H9 (cell line): ENCODE measurements around the gene ARHGEF5. TPM values are rescaled to one million over a fixed set of nuclear protein-coding genes. Genes with fewer than 3 reads are reported as not detected.
"Not testable (repeated sequence)": the region's sequence is repeated elsewhere in the genome, so short reads cannot be mapped to it uniquely, and the experiment has no call there.

Source experiments
- DNase-seq: peaks from one replicate; pipeline ENCODE4 v3.0.0-alpha.2; 2017
- H2AFZ ChIP-seq: one replicate; pipeline ENCODE4 v1.6.1; 2013; ENCODE audit warnings: mild to moderate bottlenecking, low read length, control low read depth, moderate library complexity
- H2AK5ac ChIP-seq: 2 replicates; pipeline ENCODE4 v1.6.1; 2013; ENCODE audit warnings: low read length, control low read depth, mixed read lengths; ENCODE audit not compliant: insufficient read length
- H2BK120ac ChIP-seq: one replicate; pipeline ENCODE4 v1.6.1; 2013; ENCODE audit warnings: low read depth, mild to moderate bottlenecking, low read length, control low read depth, inconsistent platforms; ENCODE audit not compliant: poor library complexity, severe bottlenecking
- H2BK12ac ChIP-seq: 2 replicates; pipeline ENCODE4 v1.6.1; 2013; ENCODE audit warnings: low read length, control low read depth, mixed read lengths, low read depth; ENCODE audit not compliant: insufficient read length
- H2BK15ac ChIP-seq: 2 replicates; pipeline ENCODE4 v1.6.1; 2013; ENCODE audit warnings: low read depth, low read length, control low read depth
- H2BK20ac ChIP-seq: one replicate; pipeline ENCODE4 v1.6.1; 2013; ENCODE audit warnings: low read depth, mild to moderate bottlenecking, low read length, control low read depth, inconsistent platforms; ENCODE audit not compliant: poor library complexity, severe bottlenecking
- H2BK5ac ChIP-seq: 2 replicates; pipeline ENCODE4 v1.6.1; 2013; ENCODE audit warnings: low read length, control low read depth, mixed read lengths; ENCODE audit not compliant: insufficient read length
- H3K14ac ChIP-seq: 2 replicates; pipeline ENCODE4 v1.6.1; 2013; ENCODE audit warnings: low read length, control low read depth; ENCODE audit not compliant: insufficient read depth
- H3K18ac ChIP-seq: 2 replicates; pipeline ENCODE4 v1.6.1; 2013; ENCODE audit warnings: low read depth, mild to moderate bottlenecking, mixed read lengths, low read length, control low read depth; ENCODE audit not compliant: insufficient read length
- H3K23ac ChIP-seq: 2 replicates; pipeline ENCODE4 v1.6.1; 2013; ENCODE audit warnings: low read length, control low read depth, mixed read lengths, low read depth; ENCODE audit not compliant: insufficient read length
- H3K23me2 ChIP-seq: 2 replicates; pipeline ENCODE4 v1.6.1; 2013; ENCODE audit warnings: low read depth, mild to moderate bottlenecking, mixed read lengths, low read length, control low read depth; ENCODE audit not compliant: insufficient read length, poor library complexity, severe bottlenecking
- H3K27ac ChIP-seq: 2 replicates; pipeline ENCODE4 v1.5.1; 2013; ENCODE audit warnings: low read length, control low read depth, mixed read lengths, low read depth; ENCODE audit not compliant: insufficient read length
- H3K27me3 ChIP-seq: 2 replicates; pipeline ENCODE4 v1.6.1; 2013; ENCODE audit warnings: low read length, control low read depth, inconsistent platforms; ENCODE audit not compliant: insufficient read depth
- H3K4ac ChIP-seq: 2 replicates; pipeline ENCODE4 v1.6.1; 2013; ENCODE audit warnings: low read depth, mild to moderate bottlenecking, control low read depth, inconsistent platforms, low read length, moderate library complexity
- H3K4me1 ChIP-seq: 2 replicates; pipeline ENCODE4 v1.6.1; 2013; ENCODE audit warnings: low read length, control low read depth, inconsistent platforms; ENCODE audit not compliant: insufficient read depth
- H3K4me2 ChIP-seq: 2 replicates; pipeline ENCODE4 v1.6.1; 2013; ENCODE audit warnings: low read length, control low read depth, mixed read lengths; ENCODE audit not compliant: insufficient read length, insufficient read depth
- H3K56ac ChIP-seq: 2 replicates; pipeline ENCODE4 v1.6.1; 2013; ENCODE audit warnings: low read depth, mild to moderate bottlenecking, mixed read lengths, low read length, control low read depth; ENCODE audit not compliant: insufficient read length
- H3K79me1 ChIP-seq: 2 replicates; pipeline ENCODE4 v1.6.1; 2013; ENCODE audit warnings: low read depth, mild to moderate bottlenecking, moderate library complexity, low read length, control low read depth, inconsistent platforms; ENCODE audit not compliant: insufficient read depth, poor library complexity, severe bottlenecking
- H3K79me2 ChIP-seq: 2 replicates; pipeline ENCODE4 v1.6.1; 2013; ENCODE audit warnings: low read length, control low read depth, inconsistent platforms; ENCODE audit not compliant: insufficient read depth
- H3K9ac ChIP-seq: 2 replicates; pipeline ENCODE4 v1.6.1; 2013; ENCODE audit warnings: low read length, control low read depth, mixed read lengths; ENCODE audit not compliant: insufficient read length; ENCODE audit errors: extremely low read depth
- H3K9me3 ChIP-seq: one replicate; pipeline ENCODE4 v1.6.1; 2013; ENCODE audit warnings: low read depth, low read length, inconsistent platforms; ENCODE audit not compliant: control insufficient read depth
- H3T11ph ChIP-seq: one replicate; pipeline ENCODE4 v1.6.1; 2013; ENCODE audit warnings: mild to moderate bottlenecking, low read length, control low read depth, inconsistent platforms
- H4K20me1 ChIP-seq: one replicate; pipeline ENCODE4 v1.6.1; 2013; ENCODE audit not compliant: control insufficient read depth, insufficient read length, insufficient read depth
- H4K5ac ChIP-seq: 2 replicates; pipeline ENCODE4 v1.6.1; 2013; ENCODE audit warnings: low read depth, mild to moderate bottlenecking, mixed read lengths, low read length, control low read depth; ENCODE audit not compliant: insufficient read length
- H4K8ac ChIP-seq: replicated peaks from 2 replicates; pipeline ENCODE4 v1.6.1; 2013; ENCODE audit warnings: low read length, control low read depth, mixed read lengths, low read depth; ENCODE audit not compliant: insufficient read length
- H4K91ac ChIP-seq: 2 replicates; pipeline ENCODE4 v1.6.1; 2013; ENCODE audit warnings: low read depth, mild to moderate bottlenecking, moderate library complexity, mixed read lengths, low read length, control low read depth; ENCODE audit not compliant: insufficient read length
- H3K27ac Mint-ChIP-seq, 3 experiments: 2 replicates in 2 of 3; 3 replicates in 1 of 3; pipeline ENCODE4 v1.8.0; 2020 to 2021; ENCODE audit warnings: mixed read lengths in 3 of 3, mild to moderate bottlenecking in 1 of 3, moderate library complexity in 1 of 3
- H3K27me3 Mint-ChIP-seq: 2 replicates; pipeline ENCODE4 v1.8.0; 2021; ENCODE audit warnings: low read depth, mild to moderate bottlenecking, moderate library complexity, mixed read lengths
- H3K36me3 Mint-ChIP-seq, 3 experiments: 2 replicates in 2 of 3; 3 replicates in 1 of 3; pipeline ENCODE4 v1.8.0; 2020 to 2021; ENCODE audit warnings: low read depth in 3 of 3, mixed read lengths in 3 of 3; ENCODE audit not compliant: insufficient read depth in 1 of 3
- H3K4me1 Mint-ChIP-seq, 2 experiments: 2 replicates each; pipeline ENCODE4 v1.8.0; 2020; ENCODE audit warnings: mixed read lengths in 2 of 2
- H3K4me3 Mint-ChIP-seq, 2 experiments: 2 replicates in 1 of 2; 3 replicates in 1 of 2; pipeline ENCODE4 v1.8.0; 2020 to 2021; ENCODE audit warnings: mild to moderate bottlenecking in 2 of 2, mixed read lengths in 2 of 2, moderate library complexity in 1 of 2
- H3K9me3 Mint-ChIP-seq, 2 experiments: 2 replicates in 1 of 2; 3 replicates in 1 of 2; pipeline ENCODE4 v1.8.0; 2020; ENCODE audit warnings: mild to moderate bottlenecking in 2 of 2, mixed read lengths in 2 of 2, moderate library complexity in 1 of 2
- CTCF ChIP-seq: fragments of 200-600 bp; sonication (generic); conservative IDR thresholded peaks from 3 replicates; pipeline ENCODE4 v1.8.0; 2021; ENCODE audit warnings: antibody characterized with exemption, mild to moderate bottlenecking
- WGBS: extraction: QIAGEN DNeasy Blood & Tissue Kit; methylation state at CpG from one replicate; pipeline ENCODE4 v1.1.7; 2013; ENCODE audit warnings: missing lambda C conversion rate, low lambda C conversion rate, mixed read lengths; ENCODE audit not compliant: insufficient read length; ENCODE audit errors: extremely low coverage; 5-methylcytosine and 5-hydroxymethylcytosine counted together
- total RNA-seq: library from RNA; stranded (reverse); gene quantifications from 2 replicates; pipeline ENCODE4 v1.2.1, GENCODE V29; 2021

ARHGEF5 gene
- total RNA-seq, 1 experiment from 2014 or later = 33.9 TPM

GRCh38 chr7:144416341-144416740 lies 61.1 kb downstream of the ARHGEF5 start:
- no peak overlapping the region for H2AK5ac ChIP-seq
- H2BK120ac ChIP-seq = no peak overlapping the region
- no peaks in the 10 kb centered on the region for H3K9me3 ChIP-seq
- no peak overlapping the region for H4K91ac ChIP-seq
- Mint-ChIP-seq H3K27me3 (no peaks in the 10 kb centered on the region), H3K27ac (no peak overlapping the region), H3K9me3 (peaks cover 9 to 12% of the 10 kb centered on the region in 2 experiments; a peak in 4 of 5 replicates), H3K36me3 (peaks cover 0 to 20% (median 4%) of the 10 kb centered on the region in 3 experiments; a peak in 5 of 7 replicates), H3K4me1 (peaks cover 5 to 12% of the 10 kb centered on the region in 2 experiments), H3K4me3 (no peak overlapping the region)
- no peak overlapping the region for H2AFZ ChIP-seq
- H2BK5ac ChIP-seq = no peak overlapping the region
- H3T11ph ChIP-seq = no peak overlapping the region
- no peak overlapping the region for H3K4ac ChIP-seq
- no peaks in the 10 kb centered on the region for H3K79me2 ChIP-seq
- no peak overlapping the region for H3K4me2 ChIP-seq
- H3K27ac ChIP-seq = no peak overlapping the region
- H3K18ac ChIP-seq = no peak overlapping the region
- no peak overlapping the region for H3K9ac ChIP-seq
- H2BK20ac ChIP-seq = no peak overlapping the region
- no peak overlapping the region for H3K56ac ChIP-seq
- H2BK15ac ChIP-seq = no peak overlapping the region
- no peak for TF ChIP-seq CTCF
- H4K8ac ChIP-seq = no peak overlapping the region
- H3K4me1 ChIP-seq = peaks cover 4% of the 10 kb centered on the region; the same call in 1 of the 2 replicates
- H3K14ac ChIP-seq = no peak overlapping the region
- no peaks in the 10 kb centered on the region for H3K79me1 ChIP-seq
- H2BK12ac ChIP-seq = no peak overlapping the region
- no peak overlapping the region for H3K23ac ChIP-seq
- DNase-seq = no peak
- no peaks in the 10 kb centered on the region for H3K27me3 ChIP-seq
- H3K23me2 ChIP-seq = no peaks in the 10 kb centered on the region
- H4K20me1 ChIP-seq = no peaks in the 10 kb centered on the region
- no peak overlapping the region for H4K5ac ChIP-seq

GRCh38 chr7:144418931-144419330 lies 63.7 kb downstream of the ARHGEF5 start:
- H2BK15ac ChIP-seq, H3T11ph ChIP-seq, H3K23ac ChIP-seq, H2AFZ ChIP-seq, DNase-seq, H3K4me3 Mint-ChIP-seq, H3K27ac Mint-ChIP-seq, H4K91ac ChIP-seq, H3K23me2 ChIP-seq, H3K18ac ChIP-seq, H2BK12ac ChIP-seq, H3K9me3 ChIP-seq, H3K79me1 ChIP-seq, H3K27ac ChIP-seq, H3K4me2 ChIP-seq, H3K14ac ChIP-seq, H3K4ac ChIP-seq, H4K5ac ChIP-seq, H3K9ac ChIP-seq, H3K79me2 ChIP-seq, H4K20me1 ChIP-seq, H2AK5ac ChIP-seq, H3K56ac ChIP-seq, H2BK5ac ChIP-seq, H3K27me3 ChIP-seq, H2BK120ac ChIP-seq, H4K8ac ChIP-seq, H3K27me3 Mint-ChIP-seq, H2BK20ac ChIP-seq, H3K4me1 ChIP-seq: not testable (repeated sequence)
- Mint-ChIP-seq H3K9me3 (peaks cover 15 to 19% of the 10 kb centered on the region in 2 experiments; a peak in 4 of 5 replicates), H3K36me3 (peaks cover 0 to 25% (median 4%) of the 10 kb centered on the region in 3 experiments; a peak in 6 of 7 replicates), H3K4me1 (peaks cover 5 to 12% of the 10 kb centered on the region in 2 experiments)
- WGBS = no CpG with 5 or more reads among the region's 4 CpGs
